Liver (tissue), 9 donors: Measurements from ENCODE around the gene NAA38. TPM values are rescaled to one million over a fixed set of nuclear protein-coding genes. Genes with fewer than 3 reads are reported as not detected.

Experiments used
- DNase-seq: peaks from one replicate; pipeline ENCODE4 v3.0.0-alpha.2; 2017; ENCODE audit warnings: low spot score
- H3K27ac ChIP-seq, 2 donors: one replicate each; pipeline ENCODE4 v1.7.0; 2013; ENCODE audit warnings: inconsistent platforms in 2 of 2, low read length in 2 of 2, control low read depth in 1 of 2, low read depth in 1 of 2, mild to moderate bottlenecking in 1 of 2
- H3K27me3 ChIP-seq, 4 donors: one replicate each; pipeline versions ENCODE4 v1.6.1 to v1.7.0; 2013; ENCODE audit warnings: low read length in 3 of 4, inconsistent platforms in 1 of 4, mild to moderate bottlenecking in 1 of 4, moderate library complexity in 1 of 4; ENCODE audit not compliant: control insufficient read depth in 4 of 4, insufficient read depth in 4 of 4
- H3K36me3 ChIP-seq, 4 donors: one replicate each; pipeline versions ENCODE4 v1.6.1 to v1.7.0; 2013; ENCODE audit warnings: low read length in 3 of 4, mild to moderate bottlenecking in 3 of 4, low read depth in 1 of 4, moderate library complexity in 1 of 4; ENCODE audit not compliant: control insufficient read depth in 4 of 4, insufficient read depth in 3 of 4
- H3K4me1 ChIP-seq, 4 donors: one replicate each; pipeline versions ENCODE4 v1.6.1 to v1.7.0; 2013; ENCODE audit warnings: low read length in 3 of 4, mild to moderate bottlenecking in 3 of 4, moderate library complexity in 1 of 4; ENCODE audit not compliant: control insufficient read depth in 4 of 4, insufficient read depth in 4 of 4
- H3K4me3 ChIP-seq, 3 donors: one replicate each; pipeline versions ENCODE4 v1.6.1 to v1.7.0; 2013; ENCODE audit warnings: low read length in 3 of 3, control low read depth in 1 of 3, low read depth in 1 of 3, mild to moderate bottlenecking in 1 of 3
- H3K9ac ChIP-seq, 2 donors: one replicate each; pipeline ENCODE4 v1.7.0; 2013; ENCODE audit warnings: low read length in 2 of 2, mild to moderate bottlenecking in 2 of 2, moderate library complexity in 2 of 2, control low read depth in 1 of 2, low read depth in 1 of 2
- H3K9me3 ChIP-seq, 4 donors: one replicate each; pipeline versions ENCODE4 v1.6.1 to v1.7.0; 2013; ENCODE audit warnings: low read length in 3 of 4; ENCODE audit not compliant: control insufficient read depth in 4 of 4
- EGR1 ChIP-seq, 2 donors: IDR thresholded peaks; 2 replicates each; pipeline ENCODE4 v1.6.1; 2016 to 2018; ENCODE audit warnings: antibody characterized with exemption in 2 of 2, low read depth in 2 of 2
- FOXA2 ChIP-seq: IDR thresholded peaks from 2 replicates; pipeline ENCODE4 v1.6.1; 2016; ENCODE audit warnings: antibody characterized with exemption
- GABPA ChIP-seq, 2 donors: IDR thresholded peaks in 1 of 2; conservative IDR thresholded peaks in 1 of 2; 2 replicates each; pipeline ENCODE4 v1.6.1; 2016; ENCODE audit warnings: antibody characterized with exemption in 2 of 2, mild to moderate bottlenecking in 1 of 2, moderate library complexity in 1 of 2
- HNF4A ChIP-seq, 2 donors: conservative IDR thresholded peaks; 2 replicates each; pipeline ENCODE4 v1.6.1; 2016; ENCODE audit warnings: antibody characterized with exemption in 2 of 2, mild to moderate bottlenecking in 2 of 2
- HNF4G ChIP-seq: IDR thresholded peaks from 2 replicates; pipeline ENCODE4 v1.6.1; 2016; ENCODE audit warnings: antibody characterized with exemption
- JUND ChIP-seq, 2 donors: IDR thresholded peaks; 2 replicates each; pipeline ENCODE4 v1.6.1; 2016; ENCODE audit warnings: antibody characterized with exemption in 2 of 2
- RAD21 ChIP-seq, 2 donors: IDR thresholded peaks; 2 replicates each; pipeline ENCODE4 v1.6.1; 2016; ENCODE audit warnings: antibody characterized with exemption in 2 of 2, mild to moderate bottlenecking in 2 of 2
- SP1 ChIP-seq: IDR thresholded peaks from 2 replicates; pipeline ENCODE4 v1.6.1; 2018; ENCODE audit warnings: antibody characterized with exemption, mild to moderate bottlenecking
- TAF1 ChIP-seq: conservative IDR thresholded peaks from 2 replicates; pipeline ENCODE4 v1.6.1; 2016; ENCODE audit warnings: antibody characterized with exemption, mild to moderate bottlenecking
- YY1 ChIP-seq: IDR thresholded peaks from 2 replicates; pipeline ENCODE4 v1.6.1; 2016; ENCODE audit warnings: antibody characterized with exemption, mild to moderate bottlenecking
- ZBTB33 ChIP-seq: IDR thresholded peaks from 2 replicates; pipeline ENCODE4 v1.6.1; 2016; ENCODE audit warnings: antibody characterized with exemption
- WGBS: extraction: QIAGEN DNeasy Blood & Tissue Kit; methylation state at CpG from one replicate; pipeline ENCODE4 v1.1.7; 2013; 5-methylcytosine and 5-hydroxymethylcytosine counted together
- polyA plus RNA-seq, 2 donors: library from polyadenylated mRNA; stranded (reverse) in 1 of 2; unstranded in 1 of 2; fragments of 200-250 nt in 1 of 2; fragments of >200 nt in 1 of 2; fragmentation: Nextera tagmentation in 1 of 2; extraction: Ambion mirVana in 1 of 2; gene quantifications; one replicate each; pipeline versions ENCODE4 v1.2.1 to v1.2.3, GENCODE V29; 2013 to 2015
- total RNA-seq, 2 donors: library from RNA; depleted of rRNA; stranded (reverse); fragments of >200 nt; gene quantifications; one replicate each; pipeline ENCODE4 v1.2.3, GENCODE V29; 2014
- TF ChIP-seq, protein P1 (sequence below): IDR thresholded peaks from 2 replicates; pipeline ENCODE4 v1.6.1; 2016; ENCODE audit warnings: antibody characterized with exemption
- TF ChIP-seq, protein P2 (sequence below): IDR thresholded peaks from 2 replicates; pipeline ENCODE4 v1.6.1; 2016; ENCODE audit warnings: antibody characterized with exemption, mild to moderate bottlenecking
- TF ChIP-seq, protein P3 (sequence below): fragments of 150-350 bp; IDR thresholded peaks from 2 replicates; pipeline ENCODE4 v1.5.1; 2017; ENCODE audit warnings: improper control_type of control experiment, low read depth, low read length; ENCODE audit not compliant: missing input control
- TF ChIP-seq, protein P4 (sequence below): IDR thresholded peaks from 2 replicates; pipeline ENCODE4 v1.6.1; 2016; ENCODE audit warnings: antibody characterized with exemption
- donor health status: healthy.
- donor health status: healthy.
- donor health status: healthy.
- donor health status: healthy.
- donor health status: healthy.

Gene NAA38
- total and polyA plus RNA-seq, 4 donors: 24.3 to 118 (median 56.8) TPM

DNA sequence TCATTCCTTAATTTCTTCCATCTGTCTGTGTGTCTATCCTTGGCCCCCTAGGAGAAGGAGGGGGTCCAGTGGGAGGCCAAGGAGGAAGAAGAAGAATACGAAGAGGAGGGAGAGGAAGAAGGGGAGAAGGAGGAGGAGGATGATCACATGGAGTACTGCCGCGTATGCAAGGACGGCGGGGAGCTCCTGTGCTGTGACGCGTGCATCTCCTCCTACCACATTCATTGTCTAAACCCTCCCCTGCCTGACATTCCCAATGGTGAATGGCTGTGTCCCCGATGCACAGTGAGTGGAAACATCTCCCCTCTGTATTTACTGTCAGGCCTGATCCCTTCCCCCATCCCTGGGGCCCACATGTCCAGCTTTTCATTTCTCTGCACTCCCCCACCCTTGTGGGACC, 37.5 kb upstream of the NAA38 start:
- 96% methylated on average over 8 of the region's 8 CpGs for WGBS
- peaks cover 0 to 16% (median 1%) of the 10 kb centered on the region in 4 donors for H3K36me3 ChIP-seq
- no peak for TF ChIP-seq EGR1 (IDR thresholded peaks at IDR 0.05; ENCODE audit: low read depth in 2 of 2)
- H3K27me3 ChIP-seq: no peaks in the 10 kb centered on the region
- no peak overlapping the region for H3K9ac ChIP-seq
- DNase-seq: peak; percentile 13
- no peak overlapping the region for H3K27ac ChIP-seq
- H3K9me3 ChIP-seq: no peaks in the 10 kb centered on the region
- no peak overlapping the region for H3K4me3 ChIP-seq
- H3K4me1 ChIP-seq: peaks cover 0 to 6% (median 3%) of the 10 kb centered on the region in 4 donors

DNA sequence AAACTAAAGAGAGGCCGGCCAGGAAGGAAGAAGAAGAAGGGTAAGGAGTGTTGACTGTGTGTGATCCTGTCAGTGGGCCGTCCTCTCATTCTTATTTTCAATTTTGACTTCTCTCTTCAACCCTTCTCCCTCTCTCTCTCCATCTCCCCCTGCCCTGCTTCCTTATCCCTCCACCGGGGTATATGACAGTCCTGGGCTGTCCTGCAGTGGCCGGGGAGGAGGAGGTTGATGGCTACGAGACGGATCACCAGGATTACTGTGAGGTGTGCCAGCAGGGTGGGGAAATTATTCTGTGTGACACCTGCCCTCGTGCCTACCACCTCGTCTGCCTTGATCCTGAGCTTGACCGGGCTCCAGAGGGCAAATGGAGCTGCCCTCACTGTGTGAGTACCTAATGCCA, 36.9 kb upstream of the NAA38 start:
- Histone ChIP-seq H3K27ac (no peak overlapping the region), H3K4me3 (no peak overlapping the region), H3K9me3 (no peaks in the 10 kb centered on the region), H3K36me3 (peaks cover 0 to 16% (median 1%) of the 10 kb centered on the region in 4 donors), H3K4me1 (peaks cover 0 to 13% (median 9%) of the 10 kb centered on the region in 4 donors), H3K9ac (no peak overlapping the region), H3K27me3 (no peaks in the 10 kb centered on the region)
- DNase-seq: peak; percentile 14
- TF ChIP-seq TAF1 (no peak), JUND (IDR thresholded peaks at IDR 0.05) (no peak), RAD21 (IDR thresholded peaks at IDR 0.05) (no peak), HNF4G (no peak), HNF4A (conservative IDR thresholded peaks at IDR 0.05) (no peak), FOXA2 (no peak), YY1 (no peak), GABPA (IDR thresholded peaks at IDR 0.05 in 1 of 2, conservative IDR thresholded peaks at IDR 0.05 in 1 of 2) (no peak), ZBTB33 (no peak), SP1 (no peak)
- TF ChIP-seq, protein P1, sequence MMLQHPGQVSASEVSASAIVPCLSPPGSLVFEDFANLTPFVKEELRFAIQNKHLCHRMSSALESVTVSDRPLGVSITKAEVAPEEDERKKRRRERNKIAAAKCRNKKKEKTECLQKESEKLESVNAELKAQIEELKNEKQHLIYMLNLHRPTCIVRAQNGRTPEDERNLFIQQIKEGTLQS: no peak
- TF ChIP-seq, protein P2, sequence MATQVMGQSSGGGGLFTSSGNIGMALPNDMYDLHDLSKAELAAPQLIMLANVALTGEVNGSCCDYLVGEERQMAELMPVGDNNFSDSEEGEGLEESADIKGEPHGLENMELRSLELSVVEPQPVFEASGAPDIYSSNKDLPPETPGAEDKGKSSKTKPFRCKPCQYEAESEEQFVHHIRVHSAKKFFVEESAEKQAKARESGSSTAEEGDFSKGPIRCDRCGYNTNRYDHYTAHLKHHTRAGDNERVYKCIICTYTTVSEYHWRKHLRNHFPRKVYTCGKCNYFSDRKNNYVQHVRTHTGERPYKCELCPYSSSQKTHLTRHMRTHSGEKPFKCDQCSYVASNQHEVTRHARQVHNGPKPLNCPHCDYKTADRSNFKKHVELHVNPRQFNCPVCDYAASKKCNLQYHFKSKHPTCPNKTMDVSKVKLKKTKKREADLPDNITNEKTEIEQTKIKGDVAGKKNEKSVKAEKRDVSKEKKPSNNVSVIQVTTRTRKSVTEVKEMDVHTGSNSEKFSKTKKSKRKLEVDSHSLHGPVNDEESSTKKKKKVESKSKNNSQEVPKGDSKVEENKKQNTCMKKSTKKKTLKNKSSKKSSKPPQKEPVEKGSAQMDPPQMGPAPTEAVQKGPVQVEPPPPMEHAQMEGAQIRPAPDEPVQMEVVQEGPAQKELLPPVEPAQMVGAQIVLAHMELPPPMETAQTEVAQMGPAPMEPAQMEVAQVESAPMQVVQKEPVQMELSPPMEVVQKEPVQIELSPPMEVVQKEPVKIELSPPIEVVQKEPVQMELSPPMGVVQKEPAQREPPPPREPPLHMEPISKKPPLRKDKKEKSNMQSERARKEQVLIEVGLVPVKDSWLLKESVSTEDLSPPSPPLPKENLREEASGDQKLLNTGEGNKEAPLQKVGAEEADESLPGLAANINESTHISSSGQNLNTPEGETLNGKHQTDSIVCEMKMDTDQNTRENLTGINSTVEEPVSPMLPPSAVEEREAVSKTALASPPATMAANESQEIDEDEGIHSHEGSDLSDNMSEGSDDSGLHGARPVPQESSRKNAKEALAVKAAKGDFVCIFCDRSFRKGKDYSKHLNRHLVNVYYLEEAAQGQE: no peak
- TF ChIP-seq, protein P3, sequence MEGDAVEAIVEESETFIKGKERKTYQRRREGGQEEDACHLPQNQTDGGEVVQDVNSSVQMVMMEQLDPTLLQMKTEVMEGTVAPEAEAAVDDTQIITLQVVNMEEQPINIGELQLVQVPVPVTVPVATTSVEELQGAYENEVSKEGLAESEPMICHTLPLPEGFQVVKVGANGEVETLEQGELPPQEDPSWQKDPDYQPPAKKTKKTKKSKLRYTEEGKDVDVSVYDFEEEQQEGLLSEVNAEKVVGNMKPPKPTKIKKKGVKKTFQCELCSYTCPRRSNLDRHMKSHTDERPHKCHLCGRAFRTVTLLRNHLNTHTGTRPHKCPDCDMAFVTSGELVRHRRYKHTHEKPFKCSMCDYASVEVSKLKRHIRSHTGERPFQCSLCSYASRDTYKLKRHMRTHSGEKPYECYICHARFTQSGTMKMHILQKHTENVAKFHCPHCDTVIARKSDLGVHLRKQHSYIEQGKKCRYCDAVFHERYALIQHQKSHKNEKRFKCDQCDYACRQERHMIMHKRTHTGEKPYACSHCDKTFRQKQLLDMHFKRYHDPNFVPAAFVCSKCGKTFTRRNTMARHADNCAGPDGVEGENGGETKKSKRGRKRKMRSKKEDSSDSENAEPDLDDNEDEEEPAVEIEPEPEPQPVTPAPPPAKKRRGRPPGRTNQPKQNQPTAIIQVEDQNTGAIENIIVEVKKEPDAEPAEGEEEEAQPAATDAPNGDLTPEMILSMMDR: no peak
- TF ChIP-seq, protein P4, sequence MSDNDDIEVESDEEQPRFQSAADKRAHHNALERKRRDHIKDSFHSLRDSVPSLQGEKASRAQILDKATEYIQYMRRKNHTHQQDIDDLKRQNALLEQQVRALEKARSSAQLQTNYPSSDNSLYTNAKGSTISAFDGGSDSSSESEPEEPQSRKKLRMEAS: no peak
- 96% methylated on average over 9 of the region's 9 CpGs for WGBS
